ENCODE measurements around the gene TGFBR3.

The TGFBR3 gene

GRCh38 chr1:91635763-91636162 is 250.2 kb downstream of the TGFBR3 start:
- no peak for TF ChIP-seq FOXP2 (optimal IDR thresholded peaks at IDR 0.05; ENCODE audit: borderline replicate concordance, extremely low read depth, extremely low read length, insufficient read depth)
- no peak for TF ChIP-seq REST (IDR thresholded peaks at IDR 0.05; ENCODE audit: insufficient read depth in 1 of 2, low read depth in 2 of 2, low read length in 2 of 2)
- no peak for TF ChIP-seq SIN3A (IDR thresholded peaks at IDR 0.05; ENCODE audit: borderline replicate concordance, insufficient read depth, low read length)
- TF ChIP-seq POLR2AphosphoS5 (IDR thresholded peaks at IDR 0.05; ENCODE audit: low read depth, low read length), result no peak
- no peak for TF ChIP-seq TAF1 (IDR thresholded peaks at IDR 0.05; ENCODE audit: borderline replicate concordance, insufficient read depth, low read length)

GRCh38 chr1:91633438-91633837 is 252.5 kb downstream of the TGFBR3 start:
- TF ChIP-seq POLR2AphosphoS5 (IDR thresholded peaks at IDR 0.05; ENCODE audit: low read depth, low read length), result no peak
- TF ChIP-seq FOXP2 (optimal IDR thresholded peaks at IDR 0.05; ENCODE audit: borderline replicate concordance, extremely low read depth, extremely low read length, insufficient read depth), result no peak
- TF ChIP-seq REST (IDR thresholded peaks at IDR 0.05; ENCODE audit: insufficient read depth in 1 of 2, low read depth in 2 of 2, low read length in 2 of 2), result no peak
- no peak for TF ChIP-seq TAF1 (IDR thresholded peaks at IDR 0.05; ENCODE audit: borderline replicate concordance, insufficient read depth, low read length)
- no peak for TF ChIP-seq SIN3A (IDR thresholded peaks at IDR 0.05; ENCODE audit: borderline replicate concordance, insufficient read depth, low read length)

DNA sequence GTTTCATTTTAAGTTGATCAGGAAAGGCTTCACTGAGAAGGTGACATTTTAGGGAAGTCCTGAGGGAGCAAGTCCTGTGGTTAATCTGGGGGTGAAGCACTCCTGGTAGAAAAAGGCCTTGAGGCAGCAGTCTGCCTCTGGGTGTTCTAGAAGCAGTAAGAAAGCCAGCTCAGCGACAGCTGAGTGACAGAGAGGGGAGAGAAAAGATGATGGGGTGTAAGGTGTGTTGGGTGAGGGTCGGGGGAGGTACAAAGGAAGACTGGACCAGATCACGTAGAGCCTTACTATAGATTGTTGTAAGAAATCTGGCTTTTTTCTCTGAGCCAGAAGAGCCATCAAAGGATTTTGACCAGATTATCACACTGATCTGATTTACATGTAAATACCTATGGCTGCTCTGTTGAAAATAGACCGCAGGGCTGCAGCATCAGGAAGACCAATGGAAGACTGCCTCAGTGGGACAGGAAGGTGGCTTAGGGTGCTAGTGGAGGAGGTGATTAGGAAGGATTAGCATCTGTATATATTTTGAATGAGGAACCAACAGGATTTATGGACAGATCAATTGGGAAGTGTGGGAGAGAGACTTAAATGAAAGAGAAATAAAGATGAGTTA is 254.1 kb downstream of the TGFBR3 start:
- TF ChIP-seq POLR2AphosphoS5 (IDR thresholded peaks at IDR 0.05; ENCODE audit: low read depth, low read length) (no peak), SIN3A (IDR thresholded peaks at IDR 0.05; ENCODE audit: borderline replicate concordance, insufficient read depth, low read length) (no peak), REST (IDR thresholded peaks at IDR 0.05; ENCODE audit: insufficient read depth in 1 of 2, low read depth in 2 of 2, low read length in 2 of 2) (no peak), FOXP2 (optimal IDR thresholded peaks at IDR 0.05; ENCODE audit: borderline replicate concordance, extremely low read depth, extremely low read length, insufficient read depth) (no peak), TAF1 (IDR thresholded peaks at IDR 0.05; ENCODE audit: borderline replicate concordance, insufficient read depth, low read length) (no peak)

DNA sequence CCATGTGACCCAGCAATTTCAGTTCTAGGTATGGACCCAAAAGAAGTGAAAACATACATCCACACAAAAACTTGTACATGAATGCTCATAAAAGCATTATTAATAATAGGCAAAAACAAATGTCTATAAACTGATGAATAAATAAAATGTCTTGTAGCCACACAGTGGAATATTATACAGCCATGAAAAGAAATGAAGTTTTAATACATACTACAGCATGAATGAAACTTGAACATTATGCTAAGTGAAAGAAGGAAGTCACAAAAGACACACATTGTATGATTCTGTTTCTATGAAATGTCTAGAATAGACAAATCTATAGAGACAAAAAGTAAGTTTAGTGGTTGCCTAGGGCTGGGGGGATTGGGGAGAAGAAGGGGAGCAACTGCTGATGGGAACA is 255.1 kb downstream of the TGFBR3 start:
- TF ChIP-seq POLR2AphosphoS5 (IDR thresholded peaks at IDR 0.05; ENCODE audit: low read depth, low read length) (no peak), REST (IDR thresholded peaks at IDR 0.05; ENCODE audit: insufficient read depth in 1 of 2, low read depth in 2 of 2, low read length in 2 of 2) (no peak), SIN3A (IDR thresholded peaks at IDR 0.05; ENCODE audit: borderline replicate concordance, insufficient read depth, low read length) (no peak), TAF1 (IDR thresholded peaks at IDR 0.05; ENCODE audit: borderline replicate concordance, insufficient read depth, low read length) (no peak), FOXP2 (optimal IDR thresholded peaks at IDR 0.05; ENCODE audit: borderline replicate concordance, extremely low read depth, extremely low read length, insufficient read depth) (no peak)
